GM23338 (cell line): Measurements from ENCODE around the gene CLSTN1. TPM values are rescaled to one million over a fixed set of nuclear protein-coding genes. Genes with fewer than 3 reads are reported as not detected.

Experiments used
- ATAC-seq: fragments of 200-7000 bp; cut with Tn5 transposase; 3 replicates; pipeline ENCODE4 v1.9.1; 2020
- DNase-seq: peaks from one replicate; pipeline ENCODE4 v3.0.0-alpha.2; 2015; ENCODE audit warnings: low spot score
- H2AFZ ChIP-seq: fragments of 200-600 bp; sonication (generic); 2 replicates; pipeline ENCODE4 v1.8.0; 2016; ENCODE audit warnings: antibody characterized with exemption, mild to moderate bottlenecking, moderate library complexity
- H3F3A ChIP-seq: fragments of 200-600 bp; sonication (generic); replicated peaks from 2 replicates; pipeline ENCODE4 v1.8.0; 2017; ENCODE audit warnings: antibody characterized with exemption, mixed run types, low read depth
- H3K27ac ChIP-seq: fragments of 200-600 bp; sonication (generic); 2 replicates; pipeline ENCODE4 v1.6.1; 2016; ENCODE audit warnings: low read depth
- H3K27me3 ChIP-seq: fragments of 200-600 bp; sonication (generic); 2 replicates; pipeline ENCODE4 v1.8.0; 2016; ENCODE audit warnings: mild to moderate bottlenecking, mixed run types, moderate library complexity; ENCODE audit not compliant: insufficient read depth
- H3K36me3 ChIP-seq: fragments of 200-600 bp; sonication (generic); 2 replicates; pipeline ENCODE4 v1.8.0; 2016; ENCODE audit warnings: mild to moderate bottlenecking; ENCODE audit not compliant: insufficient read depth
- H3K4me1 ChIP-seq: fragments of 200-600 bp; sonication (generic); 2 replicates; pipeline ENCODE4 v1.8.0; 2016; ENCODE audit warnings: mild to moderate bottlenecking, moderate library complexity; ENCODE audit not compliant: insufficient read depth
- H3K4me2 ChIP-seq: fragments of 200-600 bp; sonication (generic); 2 replicates; pipeline ENCODE4 v1.7.1; 2017; ENCODE audit warnings: mixed run types
- H3K4me3 ChIP-seq: fragments of 200-600 bp; sonication (generic); 2 replicates; pipeline ENCODE4 v1.6.1; 2016; ENCODE audit warnings: mixed run types
- H3K79me2 ChIP-seq: fragments of 200-600 bp; sonication (generic); replicated peaks from 2 replicates; pipeline ENCODE4 v1.8.0; 2017; ENCODE audit warnings: mild to moderate bottlenecking; ENCODE audit not compliant: insufficient read depth
- H3K9me2 ChIP-seq: fragments of 200-600 bp; sonication (generic); 2 replicates; pipeline ENCODE4 v1.8.0; 2017; ENCODE audit not compliant: insufficient read depth
- H4K20me1 ChIP-seq: fragments of 200-600 bp; sonication (generic); replicated peaks from 2 replicates; pipeline ENCODE4 v1.8.0; 2017; ENCODE audit warnings: mild to moderate bottlenecking; ENCODE audit not compliant: insufficient read depth
- H3K27ac Mint-ChIP-seq: 2 replicates; pipeline ENCODE4 v1.8.0; 2020; ENCODE audit warnings: inconsistent platforms, mild to moderate bottlenecking, moderate library complexity, mixed read lengths
- H3K27me3 Mint-ChIP-seq: 3 replicates; pipeline ENCODE4 v1.8.0; 2022; ENCODE audit warnings: low read depth, mild to moderate bottlenecking, moderate library complexity, mixed read lengths, inconsistent platforms; ENCODE audit not compliant: insufficient read depth, poor library complexity
- H3K36me3 Mint-ChIP-seq: 3 replicates; pipeline ENCODE4 v1.8.0; 2021; ENCODE audit warnings: low read depth, mild to moderate bottlenecking, inconsistent platforms, moderate library complexity, mixed read lengths
- H3K4me1 Mint-ChIP-seq: 3 replicates; pipeline ENCODE4 v1.8.0; 2020; ENCODE audit warnings: mild to moderate bottlenecking, inconsistent platforms, mixed read lengths
- H3K4me3 Mint-ChIP-seq: 3 replicates; pipeline ENCODE4 v1.8.0; 2021; ENCODE audit warnings: moderate library complexity, mild to moderate bottlenecking, inconsistent platforms, mixed read lengths
- H3K9me3 Mint-ChIP-seq: 3 replicates; pipeline ENCODE4 v1.8.0; 2020; ENCODE audit warnings: moderate library complexity, mild to moderate bottlenecking, inconsistent platforms, mixed read lengths
- CREB1 ChIP-seq: fragments of 250-450 bp; sonication (Bioruptor Pico); IDR thresholded peaks from 2 replicates; pipeline ENCODE4 v1.5.0; 2020; ENCODE audit warnings: low read depth, mild to moderate bottlenecking, moderate library complexity
- CTCF ChIP-seq, 2 experiments: fragments of 200-600 bp in 1 of 2; sonication (generic) in 1 of 2; conservative IDR thresholded peaks; 2 replicates each; pipeline versions ENCODE4 v1.5.1 to v1.6.1; 2016 to 2017; ENCODE audit warnings: antibody characterized with exemption in 2 of 2, low read depth in 2 of 2, mild to moderate bottlenecking in 2 of 2, moderate library complexity in 1 of 2
- EZH2 ChIP-seq: fragments of 200-600 bp; sonication (generic); IDR thresholded peaks from one replicate; pipeline ENCODE4 v1.8.0; 2017; ENCODE audit warnings: antibody characterized with exemption, mild to moderate bottlenecking, low read depth; ENCODE audit not compliant: unreplicated experiment
- EZH2phosphoT487 ChIP-seq: fragments of 200-600 bp; sonication (generic); IDR thresholded peaks from one replicate; pipeline ENCODE4 v1.8.1; 2018; ENCODE audit warnings: antibody characterized with exemption; ENCODE audit not compliant: unreplicated experiment
- JUNB ChIP-seq: IDR thresholded peaks from one replicate; pipeline ENCODE4 v1.6.1; 2016; ENCODE audit warnings: antibody characterized with exemption; ENCODE audit not compliant: unreplicated experiment
- NANOG ChIP-seq: IDR thresholded peaks from 2 replicates; pipeline ENCODE4 v1.6.1; 2016; ENCODE audit warnings: antibody characterized with exemption, borderline replicate concordance
- POLR2AphosphoS5 ChIP-seq: IDR thresholded peaks from 2 replicates; pipeline ENCODE4 v1.6.1; 2016; ENCODE audit warnings: antibody characterized with exemption, low read depth
- STAT1 ChIP-seq: IDR thresholded peaks from one replicate; pipeline ENCODE4 v1.6.1; 2016; ENCODE audit warnings: antibody characterized with exemption; ENCODE audit not compliant: unreplicated experiment
- ZNF114 ChIP-seq: fragments of 250-450 bp; sonication (Bioruptor Pico); IDR thresholded peaks from 2 replicates; pipeline ENCODE4 v1.5.0; 2020; ENCODE audit warnings: mild to moderate bottlenecking, moderate library complexity
- ZNF331 ChIP-seq: fragments of 250-450 bp; sonication (Bioruptor Pico); IDR thresholded peaks from 2 replicates; pipeline ENCODE4 v1.5.0; 2020; ENCODE audit warnings: low read depth, mild to moderate bottlenecking, moderate library complexity
- polyA plus RNA-seq: library from polyadenylated mRNA; unstranded; fragments of >200 nt; fragmentation: Nextera tagmentation; extraction: Ambion mirVana; gene quantifications from 2 replicates; pipeline ENCODE4 v1.2.1, GENCODE V29; 2016
- total RNA-seq: library from RNA; depleted of rRNA; stranded (reverse); fragments of >200 nt; shearing (Covaris generic); gene quantifications from 2 replicates; pipeline ENCODE4 v1.2.3, GENCODE V29; 2014
- TF ChIP-seq, protein P1 (sequence below): IDR thresholded peaks from one replicate; pipeline ENCODE4 v1.6.1; 2018; ENCODE audit warnings: antibody characterized with exemption; ENCODE audit not compliant: unreplicated experiment
- TF ChIP-seq, protein P2 (sequence below): IDR thresholded peaks from 2 replicates; pipeline ENCODE4 v1.6.1; 2016; ENCODE audit warnings: antibody characterized with exemption

CLSTN1 gene
- total and polyA plus RNA-seq, 2 experiments from 2014 or later = 38.5 to 66.2 TPM

GRCh38 chr1:9711466-9712020 lies 112.2 kb downstream of the CLSTN1 start (continued):
- TF ChIP-seq, protein P1, sequence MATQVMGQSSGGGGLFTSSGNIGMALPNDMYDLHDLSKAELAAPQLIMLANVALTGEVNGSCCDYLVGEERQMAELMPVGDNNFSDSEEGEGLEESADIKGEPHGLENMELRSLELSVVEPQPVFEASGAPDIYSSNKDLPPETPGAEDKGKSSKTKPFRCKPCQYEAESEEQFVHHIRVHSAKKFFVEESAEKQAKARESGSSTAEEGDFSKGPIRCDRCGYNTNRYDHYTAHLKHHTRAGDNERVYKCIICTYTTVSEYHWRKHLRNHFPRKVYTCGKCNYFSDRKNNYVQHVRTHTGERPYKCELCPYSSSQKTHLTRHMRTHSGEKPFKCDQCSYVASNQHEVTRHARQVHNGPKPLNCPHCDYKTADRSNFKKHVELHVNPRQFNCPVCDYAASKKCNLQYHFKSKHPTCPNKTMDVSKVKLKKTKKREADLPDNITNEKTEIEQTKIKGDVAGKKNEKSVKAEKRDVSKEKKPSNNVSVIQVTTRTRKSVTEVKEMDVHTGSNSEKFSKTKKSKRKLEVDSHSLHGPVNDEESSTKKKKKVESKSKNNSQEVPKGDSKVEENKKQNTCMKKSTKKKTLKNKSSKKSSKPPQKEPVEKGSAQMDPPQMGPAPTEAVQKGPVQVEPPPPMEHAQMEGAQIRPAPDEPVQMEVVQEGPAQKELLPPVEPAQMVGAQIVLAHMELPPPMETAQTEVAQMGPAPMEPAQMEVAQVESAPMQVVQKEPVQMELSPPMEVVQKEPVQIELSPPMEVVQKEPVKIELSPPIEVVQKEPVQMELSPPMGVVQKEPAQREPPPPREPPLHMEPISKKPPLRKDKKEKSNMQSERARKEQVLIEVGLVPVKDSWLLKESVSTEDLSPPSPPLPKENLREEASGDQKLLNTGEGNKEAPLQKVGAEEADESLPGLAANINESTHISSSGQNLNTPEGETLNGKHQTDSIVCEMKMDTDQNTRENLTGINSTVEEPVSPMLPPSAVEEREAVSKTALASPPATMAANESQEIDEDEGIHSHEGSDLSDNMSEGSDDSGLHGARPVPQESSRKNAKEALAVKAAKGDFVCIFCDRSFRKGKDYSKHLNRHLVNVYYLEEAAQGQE = no peak
- TF ChIP-seq EZH2 = no peak
- no peak for TF ChIP-seq EZH2phosphoT487
- no peak for TF ChIP-seq NANOG
- TF ChIP-seq, protein P2, sequence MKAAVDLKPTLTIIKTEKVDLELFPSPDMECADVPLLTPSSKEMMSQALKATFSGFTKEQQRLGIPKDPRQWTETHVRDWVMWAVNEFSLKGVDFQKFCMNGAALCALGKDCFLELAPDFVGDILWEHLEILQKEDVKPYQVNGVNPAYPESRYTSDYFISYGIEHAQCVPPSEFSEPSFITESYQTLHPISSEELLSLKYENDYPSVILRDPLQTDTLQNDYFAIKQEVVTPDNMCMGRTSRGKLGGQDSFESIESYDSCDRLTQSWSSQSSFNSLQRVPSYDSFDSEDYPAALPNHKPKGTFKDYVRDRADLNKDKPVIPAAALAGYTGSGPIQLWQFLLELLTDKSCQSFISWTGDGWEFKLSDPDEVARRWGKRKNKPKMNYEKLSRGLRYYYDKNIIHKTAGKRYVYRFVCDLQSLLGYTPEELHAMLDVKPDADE = no peak
- no peak for TF ChIP-seq JUNB
- no peak for TF ChIP-seq POLR2AphosphoS5
- TF ChIP-seq STAT1 = no peak
- TF ChIP-seq ZNF331 = no peak
- no peak for TF ChIP-seq CREB1 (CRISPR knock-in tag)
- no peak for TF ChIP-seq CTCF (conservative IDR thresholded peaks at IDR 0.05; ENCODE audit: low read depth in 2 of 2)
- TF ChIP-seq ZNF114 (CRISPR knock-in tag) = no peak

DNA sequence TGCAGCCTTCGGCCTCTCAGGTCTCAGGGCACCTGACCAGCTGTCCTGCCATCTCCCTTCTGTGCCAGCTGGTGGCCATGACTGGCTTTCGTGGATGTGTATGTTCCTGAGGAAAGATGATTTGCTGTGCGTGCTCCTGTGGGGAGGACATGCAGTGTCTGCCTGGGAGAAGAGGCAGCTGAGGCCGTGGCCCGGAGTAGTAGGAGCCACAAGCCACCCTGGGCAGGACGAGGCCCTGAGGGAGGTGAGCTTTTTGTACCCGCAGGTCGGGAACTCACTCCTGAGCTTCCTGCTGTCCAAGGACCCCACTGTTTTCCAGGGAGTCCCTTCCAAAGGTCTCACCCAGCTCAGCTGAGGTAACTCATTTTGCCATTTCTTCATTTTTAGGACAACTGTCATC lies 113.7 kb downstream of the CLSTN1 start:
- peaks cover 6% of the 10 kb centered on the region for H3K27me3 Mint-ChIP-seq
- no peak overlapping the region for H2AFZ ChIP-seq
- no peak for ATAC-seq

More for the DNA sequence above, 113.7 kb downstream of the CLSTN1 start:
- Histone ChIP-seq H3K4me2 (no peak overlapping the region), H3K79me2 (no peaks in the 10 kb centered on the region), H3K9me2 (no peaks in the 10 kb centered on the region), H4K20me1 (no peaks in the 10 kb centered on the region), H3K27me3 (no peaks in the 10 kb centered on the region), H3K36me3 (no peaks in the 10 kb centered on the region), H3F3A (no peaks in the 10 kb centered on the region), H3K4me1 (peaks cover 5% of the 10 kb centered on the region), H3K27ac (no peak overlapping the region), H3K4me3 (no peak overlapping the region)
- H3K4me1 Mint-ChIP-seq = peaks cover 16% of the 10 kb centered on the region; the same call in 2 of the 3 replicates
- H3K27ac Mint-ChIP-seq = no peak overlapping the region; the same call in 1 of the 2 replicates
- H3K4me3 Mint-ChIP-seq = no peak overlapping the region
- DNase-seq = no peak
- TF ChIP-seq, protein P2 = no peak
- no peak for TF ChIP-seq CREB1 (CRISPR knock-in tag)
- H3K9me3 Mint-ChIP-seq = no peaks in the 10 kb centered on the region
- H3K36me3 Mint-ChIP-seq = peaks cover 13% of the 10 kb centered on the region
